NB4 (cell line): ENCODE measurements around the gene PRTN3.

Experiments
- POLR2A ChIP-seq: IDR thresholded peaks from 2 replicates; pipeline ENCODE4 v1.6.1; 2011; ENCODE audit warnings: mild to moderate bottlenecking; ENCODE audit not compliant: insufficient read length; ENCODE audit errors: extremely low read depth
- TF ChIP-seq, protein P1 (sequence below): IDR thresholded peaks from one replicate; pipeline ENCODE4 v1.5.1; 2012; ENCODE audit warnings: low read depth, low read length
- TF ChIP-seq, protein P2 (sequence below): IDR thresholded peaks from 2 replicates; pipeline ENCODE4 v1.6.1; 2011; ENCODE audit warnings: low read depth, low read length

DNA sequence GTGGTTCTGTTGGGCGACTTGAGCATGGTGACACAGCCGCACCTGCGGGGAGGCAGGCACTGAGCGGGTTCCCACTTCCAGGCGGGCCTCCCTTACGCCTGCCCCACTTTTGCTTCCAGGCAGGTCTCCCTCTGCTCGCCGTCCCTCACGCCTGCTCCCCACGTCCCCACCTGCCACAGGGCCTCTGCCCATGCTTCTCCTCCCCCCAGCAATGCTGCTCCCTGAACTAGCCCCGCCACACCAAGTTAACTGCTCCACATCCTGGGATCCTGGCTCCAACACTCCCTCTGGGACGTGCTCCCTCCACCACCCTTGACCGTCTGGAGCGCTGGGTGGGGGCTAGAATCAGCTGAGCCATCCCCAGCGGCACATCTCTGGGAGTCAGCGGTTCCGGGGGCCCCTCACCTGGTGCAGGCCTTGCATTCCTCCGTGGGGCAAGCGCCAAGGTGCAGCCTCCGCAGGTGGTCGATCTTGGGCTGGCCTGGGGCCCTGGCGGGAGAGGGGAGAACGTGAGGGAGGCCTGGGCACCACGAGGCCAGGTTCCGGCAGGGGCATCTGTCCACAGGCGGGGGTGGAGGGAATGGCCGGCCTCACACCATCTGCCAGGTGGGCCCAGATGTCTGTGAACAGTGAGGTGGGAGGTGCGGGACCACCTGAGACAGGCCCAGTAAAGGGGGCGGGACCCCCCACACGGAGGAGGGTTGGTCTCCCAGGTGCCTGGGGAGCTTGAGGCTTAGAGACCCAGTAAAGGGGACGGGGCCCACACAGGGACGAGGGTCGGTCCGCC, 27.9 kb downstream of the PRTN3 start:
- TF ChIP-seq, protein P1, sequence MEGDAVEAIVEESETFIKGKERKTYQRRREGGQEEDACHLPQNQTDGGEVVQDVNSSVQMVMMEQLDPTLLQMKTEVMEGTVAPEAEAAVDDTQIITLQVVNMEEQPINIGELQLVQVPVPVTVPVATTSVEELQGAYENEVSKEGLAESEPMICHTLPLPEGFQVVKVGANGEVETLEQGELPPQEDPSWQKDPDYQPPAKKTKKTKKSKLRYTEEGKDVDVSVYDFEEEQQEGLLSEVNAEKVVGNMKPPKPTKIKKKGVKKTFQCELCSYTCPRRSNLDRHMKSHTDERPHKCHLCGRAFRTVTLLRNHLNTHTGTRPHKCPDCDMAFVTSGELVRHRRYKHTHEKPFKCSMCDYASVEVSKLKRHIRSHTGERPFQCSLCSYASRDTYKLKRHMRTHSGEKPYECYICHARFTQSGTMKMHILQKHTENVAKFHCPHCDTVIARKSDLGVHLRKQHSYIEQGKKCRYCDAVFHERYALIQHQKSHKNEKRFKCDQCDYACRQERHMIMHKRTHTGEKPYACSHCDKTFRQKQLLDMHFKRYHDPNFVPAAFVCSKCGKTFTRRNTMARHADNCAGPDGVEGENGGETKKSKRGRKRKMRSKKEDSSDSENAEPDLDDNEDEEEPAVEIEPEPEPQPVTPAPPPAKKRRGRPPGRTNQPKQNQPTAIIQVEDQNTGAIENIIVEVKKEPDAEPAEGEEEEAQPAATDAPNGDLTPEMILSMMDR, result no peak
- no peak for TF ChIP-seq POLR2A
- TF ChIP-seq, protein P2, sequence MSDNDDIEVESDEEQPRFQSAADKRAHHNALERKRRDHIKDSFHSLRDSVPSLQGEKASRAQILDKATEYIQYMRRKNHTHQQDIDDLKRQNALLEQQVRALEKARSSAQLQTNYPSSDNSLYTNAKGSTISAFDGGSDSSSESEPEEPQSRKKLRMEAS, result no peak
